ENCODE measurements around the gene RAD9A. TPM values are rescaled to one million over a fixed set of nuclear protein-coding genes. Genes with fewer than 3 reads are reported as not detected.

Gene RAD9A
- total and polyA plus RNA-seq, 9 of the 15 experiments (the other 6 are each of a cell fraction or from before 2014, with no cell fraction given): 1.4 to 41.2 (median 16.1) TPM

- TF ChIP-seq ZNF655 (CRISPR knock-in tag; IDR thresholded peaks at IDR 0.05) (no peak), MITF (IDR thresholded peaks at IDR 0.05) (no peak), UBTF (IDR thresholded peaks at IDR 0.05; ENCODE audit: borderline replicate concordance in 1 of 2, low read depth in 2 of 2, low read length in 2 of 2) (0 out of 4 replicates have a peak, but pooled peaks of 1 of the 2 experiments have one; percentile 27), ZNF764 (CRISPR knock-in tag; IDR thresholded peaks at IDR 0.05; ENCODE audit: low read depth) (no peak), BRD9 (IDR thresholded peaks at IDR 0.05; ENCODE audit: low read depth, partially characterized antibody) (no peak), SLC30A9 (CRISPR knock-in tag; IDR thresholded peaks at IDR 0.05) (no peak), PRPF4 (IDR thresholded peaks at IDR 0.05; ENCODE audit: insufficient read depth, low read depth, low read length, poor library complexity, severe bottlenecking) (no peak), ZNF140 (CRISPR knock-in tag; IDR thresholded peaks at IDR 0.05) (no peak), CLOCK (CRISPR knock-in tag; IDR thresholded peaks at IDR 0.05; ENCODE audit: borderline replicate concordance) (no peak), STAG1 (CRISPR knock-in tag; IDR thresholded peaks at IDR 0.05; ENCODE audit: borderline replicate concordance) (no peak), RCOR1 (IDR thresholded peaks at IDR 0.05; ENCODE audit: borderline replicate concordance in 1 of 2, low read depth in 2 of 2, low read length in 2 of 2) (no peak; a peak in 1 of 4 replicates), ESRRB (CRISPR knock-in tag; IDR thresholded peaks at IDR 0.05; ENCODE audit: borderline replicate concordance) (no peak), ZNF165 (CRISPR knock-in tag; IDR thresholded peaks at IDR 0.05; ENCODE audit: borderline replicate concordance) (no peak)
Measured at GRCh38 chr11:67428052-67429001, 36.5 kb downstream of the RAD9A start, which contains the start of gene RPS6KB2 (continued).
